HG03565 (cell line): ENCODE measurements around the gene CTNNA3.

ENCODE experiments used
- ATAC-seq: cut with Tn5 transposase; IDR thresholded peaks from one replicate; pipeline ENCODE4 v1.9.1; 2021; ENCODE audit warnings: mild to moderate bottlenecking, moderate library complexity; ENCODE audit not compliant: unreplicated experiment

The CTNNA3 gene

DNA sequence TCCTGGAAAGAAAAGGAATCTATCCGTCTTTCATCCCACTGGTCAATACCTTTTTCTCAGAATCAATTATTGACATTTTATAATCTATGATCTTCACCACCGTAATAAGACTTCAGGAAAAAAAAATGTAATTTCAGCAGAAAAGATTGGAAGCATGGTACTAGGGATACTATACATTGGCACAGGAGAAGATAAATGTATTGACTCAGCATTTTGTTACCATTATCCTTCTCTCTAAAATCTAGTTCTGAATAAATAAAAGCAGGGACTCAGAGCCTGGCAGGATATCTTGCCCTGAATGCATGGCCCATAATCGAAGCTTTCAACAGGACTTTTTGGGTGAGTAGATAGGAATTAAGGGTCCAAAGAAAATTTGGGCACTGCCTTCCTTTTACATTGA is 649.5 kb downstream of the CTNNA3 start:
- no peak for ATAC-seq

- ATAC-seq = no peak
Measured at GRCh38 chr10:67045404-67045803, 650.6 kb downstream of the CTNNA3 start.

- ATAC-seq = no peak
Measured at GRCh38 chr10:67043041-67043440, 653.0 kb downstream of the CTNNA3 start.

DNA sequence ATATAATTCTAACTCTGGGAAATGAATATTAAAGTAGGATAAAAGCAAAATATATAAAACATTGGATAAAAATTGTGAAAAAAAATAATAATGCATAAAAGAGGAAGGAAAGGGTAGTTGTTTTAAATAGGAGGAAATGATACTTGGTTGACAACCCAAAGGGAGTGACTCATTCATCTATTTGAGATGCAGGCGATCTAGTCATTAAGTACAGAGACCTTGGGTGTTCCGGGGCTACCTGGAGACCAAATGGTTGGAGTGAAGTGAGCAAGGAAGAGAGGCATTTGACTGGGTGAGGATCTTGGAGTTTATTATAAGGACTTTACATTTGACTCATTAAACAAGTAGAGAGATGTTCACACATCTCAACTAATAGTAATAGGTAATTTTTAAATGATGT is 659.2 kb downstream of the CTNNA3 start:
- no peak for ATAC-seq

DNA sequence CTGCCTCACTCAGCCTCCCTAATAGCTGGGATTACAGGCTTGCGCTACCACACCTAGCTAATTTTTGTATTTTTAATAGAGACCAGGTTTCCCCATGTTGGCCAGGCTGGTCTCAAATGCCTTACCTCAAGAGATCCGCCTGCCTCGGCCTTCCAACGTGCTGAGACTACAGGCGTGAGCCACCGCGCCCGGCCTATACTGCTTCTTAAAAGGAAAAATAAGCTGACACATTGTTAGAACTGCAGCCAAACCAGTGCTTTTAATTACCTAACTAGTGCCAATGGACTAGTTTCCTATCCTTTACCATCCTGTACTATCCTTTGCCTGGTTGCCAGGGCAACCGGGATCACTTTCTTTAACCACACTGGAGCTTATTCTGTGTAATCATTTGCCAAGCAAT is 662.1 kb downstream of the CTNNA3 start:
- ATAC-seq = no peak

GRCh38 chr10:67022099-67022498 is 673.9 kb downstream of the CTNNA3 start:
- ATAC-seq = no peak

- no peak for ATAC-seq
Measured at GRCh38 chr10:67017218-67017617, 678.8 kb downstream of the CTNNA3 start.

- ATAC-seq = peak; percentile 80
Measured at GRCh38 chr10:67015225-67015624, 680.8 kb downstream of the CTNNA3 start.

- no peak for ATAC-seq
Measured at GRCh38 chr10:67011981-67012380, 684.0 kb downstream of the CTNNA3 start.

- ATAC-seq = no peak
Measured at GRCh38 chr10:67011480-67011879, 684.5 kb downstream of the CTNNA3 start.

- no peak for ATAC-seq
Measured at GRCh38 chr10:67005981-67006380, 690.0 kb downstream of the CTNNA3 start.

DNA sequence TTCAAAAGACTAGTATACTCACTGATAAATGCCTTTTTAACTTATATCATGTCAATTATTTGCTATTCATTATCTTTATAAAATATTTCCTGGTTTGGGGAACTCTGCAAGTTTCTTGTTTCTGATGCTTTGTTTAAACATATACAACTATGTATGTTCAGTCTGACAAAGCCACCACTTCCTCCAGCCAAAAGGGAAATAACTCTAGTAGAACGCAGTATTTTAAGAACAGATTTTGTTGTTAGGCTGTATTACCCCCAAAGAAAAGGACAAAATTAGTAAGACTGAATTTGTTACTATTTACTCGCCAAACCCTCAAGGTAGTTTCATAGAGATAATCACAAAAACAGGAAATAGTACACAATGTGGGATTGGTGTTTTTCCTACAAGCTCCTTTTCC is 691.3 kb downstream of the CTNNA3 start:
- no peak for ATAC-seq

DNA sequence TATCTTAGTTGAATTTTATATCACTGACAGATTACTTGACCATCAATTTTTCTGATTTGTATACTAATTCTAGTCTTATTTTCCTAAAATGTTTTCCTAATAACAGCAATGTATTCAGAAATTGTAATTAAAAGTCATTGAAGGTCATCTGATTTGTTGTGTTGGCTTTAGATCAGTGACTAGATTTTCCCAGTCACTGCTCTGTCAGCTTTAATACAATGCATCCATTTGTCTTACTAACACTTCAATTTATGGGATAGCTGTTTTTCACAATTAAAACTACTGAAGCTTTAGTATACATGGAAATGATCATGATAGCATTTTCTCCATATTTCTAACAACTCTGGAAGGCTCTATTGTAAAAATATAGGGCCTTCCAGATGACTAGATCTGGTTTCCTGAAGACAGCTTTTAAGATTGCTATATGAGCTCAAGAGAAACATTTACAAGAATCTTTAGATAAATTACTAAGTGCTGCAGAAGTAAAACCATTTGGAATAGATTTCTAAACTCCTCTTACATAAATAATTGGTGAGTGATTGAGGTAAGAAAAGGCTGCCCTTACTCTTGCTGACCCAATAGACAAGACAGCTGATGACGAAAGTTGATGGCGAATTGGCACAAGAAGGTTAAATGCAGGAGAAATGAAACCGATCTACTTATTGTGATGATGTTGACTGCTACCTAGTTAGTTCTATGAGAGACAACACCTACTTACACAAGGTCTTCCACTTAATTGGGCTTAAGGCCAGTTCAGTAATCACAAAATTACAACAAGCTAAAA is 696.0 kb downstream of the CTNNA3 start:
- no peak for ATAC-seq

DNA sequence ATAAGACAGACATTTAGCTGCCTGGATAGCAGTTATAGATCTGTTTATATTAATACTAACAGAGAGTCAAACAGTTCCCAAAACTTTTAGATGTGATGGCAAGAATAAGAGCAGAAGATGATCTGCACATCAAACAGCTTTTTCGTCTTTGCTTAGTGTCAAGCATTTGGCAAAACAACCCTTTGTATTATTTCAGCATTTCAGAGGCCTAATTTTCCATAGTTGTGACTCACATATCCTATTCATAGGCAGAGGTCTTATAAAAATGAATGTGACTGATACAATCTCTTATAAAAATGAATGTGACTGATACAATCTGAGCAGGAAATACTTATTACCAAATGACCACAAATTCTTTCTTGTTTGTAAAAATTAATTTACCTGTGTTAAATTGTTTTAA is 699.0 kb downstream of the CTNNA3 start:
- no peak for ATAC-seq

GRCh38 chr10:66990143-66990830 is 705.7 kb downstream of the CTNNA3 start:
- ATAC-seq = peak; percentile 49

GRCh38 chr10:66983475-66983818 is 712.5 kb downstream of the CTNNA3 start:
- no peak for ATAC-seq

- ATAC-seq = no peak
Measured at GRCh38 chr10:66982792-66983474, 713.1 kb downstream of the CTNNA3 start.

GRCh38 chr10:66982053-66982420 is 714.0 kb downstream of the CTNNA3 start:
- no peak for ATAC-seq

GRCh38 chr10:66981361-66982052 is 714.5 kb downstream of the CTNNA3 start:
- ATAC-seq = no peak

GRCh38 chr10:66980246-66980815 is 715.7 kb downstream of the CTNNA3 start:
- ATAC-seq = no peak

- ATAC-seq = no peak
Measured at GRCh38 chr10:66964946-66965345, 731.0 kb downstream of the CTNNA3 start.
